HG02623 (cell line): Measurements from ENCODE around the gene PNCK.

Experiments
- ATAC-seq: cut with Tn5 transposase; IDR thresholded peaks from one replicate; pipeline ENCODE4 v1.9.1; 2021; ENCODE audit warnings: moderate library complexity; ENCODE audit not compliant: unreplicated experiment

The PNCK gene

DNA sequence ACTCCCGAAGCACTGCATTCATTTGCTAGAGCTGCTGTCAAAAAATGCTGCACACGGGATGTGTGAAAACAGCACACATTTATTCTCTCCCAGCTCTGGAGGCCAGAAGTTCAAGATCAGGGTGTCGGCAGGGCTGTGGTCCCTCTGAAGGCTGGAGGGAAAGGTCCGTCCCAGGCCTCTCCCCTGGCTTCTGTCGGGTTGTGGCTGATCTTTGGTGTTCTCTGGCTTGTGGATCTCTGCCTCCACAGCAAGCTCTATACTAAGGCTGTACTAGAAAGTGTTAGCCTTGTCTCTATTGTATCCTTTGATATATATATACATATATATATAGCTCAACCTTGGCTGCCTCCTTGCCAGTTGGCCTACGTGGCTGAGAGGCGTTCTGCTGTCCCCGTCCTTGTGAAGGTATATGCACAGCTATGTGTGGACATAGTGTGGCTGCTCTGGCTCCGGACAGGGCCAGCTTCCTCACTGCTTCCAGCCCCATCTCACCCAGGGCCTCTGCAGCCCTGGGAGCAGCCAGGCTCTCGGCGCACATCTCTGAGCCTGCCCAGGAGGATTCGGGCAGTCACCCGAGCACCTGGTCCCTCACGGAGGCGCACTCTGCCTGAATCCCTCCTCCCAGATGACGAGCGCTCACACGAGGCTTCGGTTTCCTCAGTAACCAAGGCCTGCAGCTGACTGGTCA, 41.6 kb downstream of the PNCK start:
- ATAC-seq = no peak

GRCh38 chrX:153631346-153631745, 42.3 kb downstream of the PNCK start:
- ATAC-seq = no peak

- ATAC-seq = no peak
Observed at GRCh38 chrX:153628665-153629064, 44.9 kb downstream of the PNCK start.

DNA sequence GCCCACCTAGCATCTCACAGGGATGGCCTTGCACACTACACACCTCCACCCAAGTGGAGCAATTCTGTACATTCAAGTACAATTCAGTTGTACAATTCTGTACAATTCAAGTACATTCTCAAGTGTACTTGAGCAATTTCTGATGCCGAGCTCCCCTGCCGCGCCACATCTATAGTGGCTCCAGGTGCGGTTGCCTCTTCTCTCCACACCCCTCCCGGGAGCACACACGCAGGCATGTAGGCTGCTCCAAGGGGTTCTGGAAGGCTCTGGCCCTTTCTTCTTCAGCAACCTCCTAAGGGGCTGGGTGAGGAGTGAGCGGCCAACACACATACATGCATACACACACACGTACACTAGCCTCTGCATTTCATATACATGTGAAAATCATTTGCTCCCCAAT, 45.5 kb downstream of the PNCK start:
- no peak for ATAC-seq

GRCh38 chrX:153627675-153628111, 45.9 kb downstream of the PNCK start:
- no peak for ATAC-seq

DNA sequence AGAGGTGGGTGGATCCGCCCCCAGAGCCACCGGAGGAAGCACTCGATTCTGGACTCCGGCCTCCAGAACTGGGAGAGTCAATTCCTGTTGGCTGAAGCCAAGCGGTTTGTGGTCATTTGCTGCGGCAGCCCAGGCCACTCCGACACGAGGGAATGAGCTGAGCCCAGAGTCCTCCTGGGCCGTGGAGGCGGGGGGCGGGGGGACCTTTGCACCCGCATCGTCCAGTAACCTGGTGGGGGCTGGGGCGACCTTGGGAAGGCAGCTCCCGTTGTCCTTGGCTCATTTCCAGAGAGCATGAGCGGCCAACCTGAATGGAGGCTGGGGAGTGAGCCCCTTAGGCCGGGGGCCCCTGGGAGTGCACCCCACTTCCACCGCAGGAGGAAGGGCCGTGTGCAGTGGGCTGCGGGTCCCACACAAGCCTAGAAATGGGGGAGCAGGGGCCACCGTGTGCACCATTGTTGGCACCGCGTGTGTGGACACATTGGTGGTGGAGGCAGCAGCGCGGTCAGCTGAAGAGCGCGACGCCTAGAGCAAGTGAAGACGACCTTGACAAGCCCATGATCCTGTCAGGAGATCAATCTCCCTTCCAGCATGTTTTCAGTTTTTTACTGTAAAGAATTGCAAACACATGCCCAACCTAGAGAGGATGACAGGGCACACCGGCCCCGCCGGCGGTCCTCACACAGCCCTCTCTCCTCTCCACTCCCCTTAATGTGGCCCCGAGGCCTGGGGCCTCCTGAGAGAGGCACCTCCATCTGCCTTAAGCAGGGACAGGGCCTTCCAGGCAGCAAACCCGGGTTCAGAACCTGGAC, 46.5 kb downstream of the PNCK start:
- ATAC-seq = no peak

- no peak for ATAC-seq
Observed at GRCh38 chrX:153626025-153626633, 47.5 kb downstream of the PNCK start.

DNA sequence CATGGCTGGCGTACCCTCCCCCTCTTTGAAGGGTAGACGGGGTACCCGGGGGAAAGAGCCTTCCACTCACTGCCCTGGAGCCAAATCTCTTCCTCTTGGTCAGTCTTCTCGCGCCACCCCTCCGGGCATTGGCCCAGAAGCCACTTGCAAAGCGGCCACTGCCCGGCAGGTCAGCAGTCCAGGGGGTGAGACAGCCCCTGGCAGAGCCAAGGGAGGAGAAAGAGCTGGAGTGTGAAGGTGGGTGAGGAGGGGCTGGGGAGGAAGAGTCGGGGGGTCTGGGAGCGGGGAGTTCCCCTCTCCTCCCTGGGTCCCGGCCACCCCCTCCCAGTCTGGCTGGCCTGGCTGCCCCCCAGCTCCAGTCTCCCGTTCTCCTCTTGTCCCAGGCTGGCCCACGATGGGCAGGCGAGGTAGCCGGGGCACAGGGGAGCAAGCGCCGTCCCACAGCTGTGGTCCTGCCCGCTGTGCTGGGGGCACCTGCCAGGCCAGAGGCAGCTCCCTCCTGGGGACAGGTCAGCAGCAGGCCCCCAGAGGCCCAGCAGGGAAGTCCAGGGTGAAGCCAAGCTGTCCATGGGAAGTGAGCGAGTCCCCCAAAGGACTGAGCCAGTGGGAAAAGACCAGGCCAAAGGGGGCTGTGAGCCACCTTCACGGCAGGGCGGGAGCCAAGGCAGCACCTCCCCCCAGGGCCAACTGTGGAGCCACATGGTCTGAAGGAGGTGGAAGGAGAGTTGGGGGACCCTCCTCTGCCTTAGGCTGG, 48.2 kb downstream of the PNCK start:
- ATAC-seq = no peak

GRCh38 chrX:153624196-153625091, 49.2 kb downstream of the PNCK start:
- ATAC-seq = no peak

- no peak for ATAC-seq
Observed at GRCh38 chrX:153623310-153624029, 50.1 kb downstream of the PNCK start.

GRCh38 chrX:153622661-153623309, 50.8 kb downstream of the PNCK start:
- ATAC-seq = no peak

GRCh38 chrX:153621949-153622598, 51.5 kb downstream of the PNCK start:
- no peak for ATAC-seq

DNA sequence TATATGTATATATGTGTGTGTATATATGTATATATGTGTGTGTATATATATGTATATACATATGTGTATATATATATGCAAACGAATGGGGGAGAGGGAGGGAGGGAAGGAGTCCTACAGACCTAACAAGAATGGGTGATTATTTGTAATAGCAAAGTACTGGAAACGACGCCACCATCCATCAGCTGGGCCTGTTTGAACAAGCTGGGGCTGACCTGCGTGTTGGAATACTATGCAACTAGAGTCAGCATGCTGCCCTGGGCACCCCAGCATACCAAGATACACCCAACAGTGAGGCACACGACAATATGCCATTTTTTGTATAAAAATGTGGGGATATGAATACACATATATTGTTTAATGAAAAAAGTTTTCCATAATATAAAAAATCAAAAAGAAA, 53.0 kb downstream of the PNCK start:
- no peak for ATAC-seq
